SK-N-MC (cell line): Measurements from ENCODE around the gene SEMA4D.

ENCODE experiments used
- EZH2 ChIP-seq: fragments of 200-600 bp; sonication (generic); IDR thresholded peaks from one replicate; pipeline ENCODE4 v1.6.1; 2017; ENCODE audit warnings: antibody characterized with exemption
- FOXP2 ChIP-seq: optimal IDR thresholded peaks from 2 replicates; pipeline ENCODE3; 2011; ENCODE audit warnings: mild to moderate bottlenecking, moderate library complexity; ENCODE audit not compliant: insufficient read depth; ENCODE audit errors: extremely low read length, control extremely low read depth
- POLR2AphosphoS5 ChIP-seq: IDR thresholded peaks from 2 replicates; pipeline ENCODE4 v1.6.1; 2012; ENCODE audit warnings: mild to moderate bottlenecking, low read depth, low read length, borderline replicate concordance

- no peak for TF ChIP-seq POLR2AphosphoS5
- TF ChIP-seq EZH2, result no peak
- TF ChIP-seq FOXP2, result no peak
These were observed 38.7 kb upstream of the SEMA4D start for GRCh38 chr9:89536600-89536999.
